HEK293 (cell line): ENCODE data around the gene NCR3LG1.

ENCODE experiments used
- CTCF ChIA-PET: fragments of 350-600 bp; formaldehyde crosslinking; extraction: SDS; loops from one replicate; lab custom pipeline; 2021; ENCODE audit warnings: antibody characterized with exemption; lab: Yijun Ruan, JAX
- POLR2A ChIA-PET: fragments of 300-600 bp; formaldehyde crosslinking; extraction: SDS; loops from one replicate; lab custom pipeline; 2020; ENCODE audit warnings: antibody characterized with exemption, inconsistent platforms; lab: Yijun Ruan, JAX
- H3K27ac ChIP-seq: fragments of 200-500 bp; sonication (Bioruptor generic); 2 replicates; pipeline ENCODE4 v1.5.1; 2014; ENCODE audit warnings: low read depth, low read length, control low read depth, inconsistent platforms; ENCODE audit errors: extremely low read depth
- H3K36me3 ChIP-seq, 2 experiments: fragments of 200-500 bp in 1 of 2; sonication (Bioruptor generic) in 1 of 2; 1 replicate in 1 of 2; 2 replicates in 1 of 2; pipeline ENCODE4 v1.5.1; 2014 to 2017; ENCODE audit warnings: inconsistent platforms in 2 of 2, low read length in 2 of 2; ENCODE audit not compliant: control insufficient read depth in 2 of 2, insufficient read depth in 1 of 2
- H3K4me1 ChIP-seq: fragments of 200-500 bp; sonication (Bioruptor generic); 2 replicates; pipeline ENCODE4 v1.5.1; 2014; ENCODE audit warnings: mild to moderate bottlenecking, low read length, inconsistent platforms; ENCODE audit not compliant: control insufficient read depth, insufficient read depth
- H3K4me3 ChIP-seq: 2 replicates; pipeline ENCODE4 v1.5.1; 2011; ENCODE audit warnings: low read depth, mild to moderate bottlenecking, control low read depth, low read length, moderate library complexity
- H3K9me3 ChIP-seq: fragments of 200-500 bp; sonication (Bioruptor generic); 2 replicates; pipeline ENCODE4 v1.5.1; 2014; ENCODE audit warnings: low read depth, low read length, inconsistent platforms; ENCODE audit not compliant: control insufficient read depth, insufficient read depth
- IKZF3 ChIP-seq: fragments of 450-650 bp; IDR thresholded peaks from 2 replicates; pipeline ENCODE4 v1.5.0; 2018; ENCODE audit warnings: missing biosample characterization, mild to moderate bottlenecking, missing genetic modification characterization, moderate library complexity
- KLF7 ChIP-seq: fragments of 450-650 bp; formaldehyde crosslinking; IDR thresholded peaks from 2 replicates; pipeline ENCODE4 v1.5.1; 2016; ENCODE audit warnings: missing biosample characterization, missing genetic modification characterization, borderline replicate concordance
- OVOL3 ChIP-seq: fragments of 450-650 bp; formaldehyde crosslinking; IDR thresholded peaks from 2 replicates; pipeline ENCODE4 v1.5.1; 2016; ENCODE audit warnings: missing biosample characterization, missing genetic modification characterization
- ZNF114 ChIP-seq: fragments of 450-650 bp; formaldehyde crosslinking; IDR thresholded peaks from 2 replicates; pipeline ENCODE4 v1.5.0; 2017; ENCODE audit warnings: missing biosample characterization, missing genetic modification characterization
- ZNF169 ChIP-seq: fragments of 450-650 bp; formaldehyde crosslinking; IDR thresholded peaks from 2 replicates; pipeline ENCODE4 v1.5.1; 2016; ENCODE audit warnings: missing biosample characterization, missing genetic modification characterization
- ZNF2 ChIP-seq: fragments of 450-650 bp; formaldehyde crosslinking; IDR thresholded peaks from 2 replicates; pipeline ENCODE4 v1.5.1; 2016; ENCODE audit warnings: missing biosample characterization, missing genetic modification characterization
- ZNF266 ChIP-seq: fragments of 450-650 bp; formaldehyde crosslinking; IDR thresholded peaks from 2 replicates; pipeline ENCODE4 v1.5.1; 2016; ENCODE audit warnings: missing biosample characterization, missing genetic modification characterization, low read depth
- ZNF292 ChIP-seq: fragments of 450-650 bp; formaldehyde crosslinking; IDR thresholded peaks from 2 replicates; pipeline ENCODE4 v1.5.1; 2016; ENCODE audit warnings: low read depth, missing biosample characterization, missing genetic modification characterization, borderline replicate concordance
- ZNF341 ChIP-seq: fragments of 450-650 bp; formaldehyde crosslinking; IDR thresholded peaks from 2 replicates; pipeline ENCODE4; 2016; ENCODE audit warnings: low read depth, missing biosample characterization, missing genetic modification characterization
- ZNF37A ChIP-seq: fragments of 450-650 bp; IDR thresholded peaks from 2 replicates; pipeline ENCODE4 v1.5.1; 2018; ENCODE audit warnings: missing biosample characterization, missing genetic modification characterization
- ZNF391 ChIP-seq: fragments of 450-650 bp; formaldehyde crosslinking; IDR thresholded peaks from 2 replicates; pipeline ENCODE4 v1.5.1; 2016; ENCODE audit warnings: low read depth, missing biosample characterization, missing genetic modification characterization, borderline replicate concordance
- ZNF423 ChIP-seq: fragments of 450-650 bp; formaldehyde crosslinking; IDR thresholded peaks from 2 replicates; pipeline ENCODE4 v1.5.1; 2016; ENCODE audit warnings: missing biosample characterization, missing genetic modification characterization
- ZNF514 ChIP-seq: fragments of 450-650 bp; formaldehyde crosslinking; IDR thresholded peaks from 2 replicates; pipeline ENCODE4 v1.5.1; 2016; ENCODE audit warnings: missing biosample characterization, missing genetic modification characterization
- ZNF629 ChIP-seq: fragments of 450-650 bp; formaldehyde crosslinking; IDR thresholded peaks from 2 replicates; pipeline ENCODE4 v1.5.1; 2017; ENCODE audit warnings: missing biosample characterization, missing genetic modification characterization
- ZNF654 ChIP-seq: fragments of 450-650 bp; formaldehyde crosslinking; IDR thresholded peaks from 2 replicates; pipeline ENCODE4 v1.5.1; 2016; ENCODE audit warnings: low read depth, missing biosample characterization, missing genetic modification characterization
- TF ChIP-seq, protein P1 (sequence below): fragments of 450-650 bp; formaldehyde crosslinking; IDR thresholded peaks from 2 replicates; pipeline ENCODE4 v1.5.1; 2016; ENCODE audit warnings: missing biosample characterization, missing genetic modification characterization
- TF ChIP-seq, protein P2 (sequence below): fragments of 450-650 bp; formaldehyde crosslinking; IDR thresholded peaks from 2 replicates; pipeline ENCODE4 v1.5.1; 2016; ENCODE audit warnings: missing biosample characterization, missing genetic modification characterization
- TF ChIP-seq, protein P3 (sequence below): fragments of 450-650 bp; formaldehyde crosslinking; conservative IDR thresholded peaks from 2 replicates; pipeline ENCODE4 v1.5.1; 2016; ENCODE audit warnings: low read depth, missing biosample characterization, missing genetic modification characterization
- TF ChIP-seq, protein P4 (sequence below): fragments of 450-650 bp; formaldehyde crosslinking; IDR thresholded peaks from 2 replicates; pipeline ENCODE4 v1.5.1; 2017; ENCODE audit warnings: missing biosample characterization, mild to moderate bottlenecking, missing genetic modification characterization, moderate library complexity
- TF ChIP-seq, protein P5 (sequence below): fragments of 450-650 bp; formaldehyde crosslinking; IDR thresholded peaks from 2 replicates; pipeline ENCODE4 v1.5.1; 2016; ENCODE audit warnings: missing biosample characterization, missing genetic modification characterization

NCR3LG1 gene

DNA sequence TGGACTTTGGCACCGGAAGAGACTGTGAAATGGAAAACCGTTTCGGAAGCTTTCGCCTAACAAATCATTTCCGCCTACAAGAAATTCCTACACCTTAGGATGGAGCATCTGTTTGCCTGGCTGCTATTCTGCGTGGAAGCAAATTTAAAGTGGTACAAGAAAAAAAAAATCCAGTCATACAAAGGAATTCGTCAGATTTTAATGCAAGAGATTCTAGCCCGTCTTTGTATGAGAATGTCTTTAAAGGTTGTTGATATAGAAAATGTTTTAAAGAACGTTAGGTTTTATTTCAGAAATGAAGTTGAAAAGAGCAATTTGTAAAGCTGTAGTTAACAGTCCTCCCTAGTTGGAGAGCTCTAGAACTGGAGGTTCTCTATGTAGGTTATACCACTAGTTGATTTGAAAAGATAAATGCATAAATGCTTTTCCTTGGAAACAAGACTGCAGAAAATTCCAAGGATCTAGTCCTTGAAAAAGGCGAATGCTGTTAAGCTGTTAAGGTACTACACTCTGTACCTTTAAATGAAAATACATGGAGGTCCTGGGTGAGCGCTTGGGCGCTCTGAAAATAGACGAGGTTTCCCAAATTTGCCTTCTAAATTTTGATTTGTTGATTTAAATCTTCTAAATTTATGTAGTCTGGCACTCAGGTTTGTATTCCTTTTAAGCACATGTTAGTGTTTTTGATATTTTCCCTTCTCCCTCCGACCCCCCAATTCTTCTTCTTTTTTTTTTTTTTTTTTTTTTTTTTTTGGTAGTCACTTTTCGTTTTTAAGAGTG is 2.4 kb downstream of the NCR3LG1 start:
- peak overlapping the region; percentile 48 for H3K27ac ChIP-seq

DNA sequence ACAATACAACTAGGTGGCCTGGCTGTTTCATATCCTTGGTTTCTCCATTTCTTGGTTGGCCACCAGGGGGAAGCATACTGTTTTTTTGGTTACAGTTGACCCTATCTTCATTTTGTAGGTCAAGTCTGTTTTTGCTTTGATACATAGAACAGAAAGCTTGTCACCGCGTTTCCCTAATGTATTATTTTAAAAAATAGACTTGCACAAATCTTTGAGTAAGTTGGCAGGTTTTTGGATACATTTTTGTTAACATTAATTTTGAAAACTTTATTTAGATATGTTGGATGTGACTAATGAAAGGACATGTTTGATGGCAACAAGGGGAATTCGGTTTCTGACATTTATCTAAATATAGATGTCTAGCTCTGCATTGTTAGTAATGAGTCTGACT is 3.0 kb downstream of the NCR3LG1 start:
- CTCF ChIA-PET = interaction anchor here (0.6 to 3.4 kb wide), 26 partner anchors 10 to 351 kb away, joined by 3 to 35 read pairs (median 4); no protein-coding TSS in a partner anchor
- POLR2A ChIA-PET = interaction anchor here (1.0 to 1.4 kb wide), 2 partner anchors 10 to 34 kb away, joined by 3 to 4 read pairs; partner anchors contain the start of gene KCNJ11
- Histone ChIP-seq H3K4me1 (no peaks in the 10 kb centered on the region), H3K36me3 (peaks cover 0 to 17% of the 10 kb centered on the region in 2 experiments; a peak in 2 of 3 replicates), H3K4me3 (no peak overlapping the region), H3K27ac (no peak overlapping the region), H3K9me3 (no peaks in the 10 kb centered on the region)
- TF ChIP-seq ZNF292 (no peak), OVOL3 (no peak), ZNF654 (peak; percentile 30), ZNF629 (tag by site-specific recombination) (0 out of 2 replicates have a peak, but pooled peaks have one; percentile 9), ZNF266 (tag by site-specific recombination) (no peak), ZNF2 (tag by site-specific recombination) (peak; percentile 77; the same call in 1 of the 2 replicates)
- TF ChIP-seq, protein P1, sequence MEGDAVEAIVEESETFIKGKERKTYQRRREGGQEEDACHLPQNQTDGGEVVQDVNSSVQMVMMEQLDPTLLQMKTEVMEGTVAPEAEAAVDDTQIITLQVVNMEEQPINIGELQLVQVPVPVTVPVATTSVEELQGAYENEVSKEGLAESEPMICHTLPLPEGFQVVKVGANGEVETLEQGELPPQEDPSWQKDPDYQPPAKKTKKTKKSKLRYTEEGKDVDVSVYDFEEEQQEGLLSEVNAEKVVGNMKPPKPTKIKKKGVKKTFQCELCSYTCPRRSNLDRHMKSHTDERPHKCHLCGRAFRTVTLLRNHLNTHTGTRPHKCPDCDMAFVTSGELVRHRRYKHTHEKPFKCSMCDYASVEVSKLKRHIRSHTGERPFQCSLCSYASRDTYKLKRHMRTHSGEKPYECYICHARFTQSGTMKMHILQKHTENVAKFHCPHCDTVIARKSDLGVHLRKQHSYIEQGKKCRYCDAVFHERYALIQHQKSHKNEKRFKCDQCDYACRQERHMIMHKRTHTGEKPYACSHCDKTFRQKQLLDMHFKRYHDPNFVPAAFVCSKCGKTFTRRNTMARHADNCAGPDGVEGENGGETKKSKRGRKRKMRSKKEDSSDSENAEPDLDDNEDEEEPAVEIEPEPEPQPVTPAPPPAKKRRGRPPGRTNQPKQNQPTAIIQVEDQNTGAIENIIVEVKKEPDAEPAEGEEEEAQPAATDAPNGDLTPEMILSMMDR (tag by site-specific recombination) = peak; percentile 29; the same call in 1 of the 2 replicates
- TF ChIP-seq, protein P2, sequence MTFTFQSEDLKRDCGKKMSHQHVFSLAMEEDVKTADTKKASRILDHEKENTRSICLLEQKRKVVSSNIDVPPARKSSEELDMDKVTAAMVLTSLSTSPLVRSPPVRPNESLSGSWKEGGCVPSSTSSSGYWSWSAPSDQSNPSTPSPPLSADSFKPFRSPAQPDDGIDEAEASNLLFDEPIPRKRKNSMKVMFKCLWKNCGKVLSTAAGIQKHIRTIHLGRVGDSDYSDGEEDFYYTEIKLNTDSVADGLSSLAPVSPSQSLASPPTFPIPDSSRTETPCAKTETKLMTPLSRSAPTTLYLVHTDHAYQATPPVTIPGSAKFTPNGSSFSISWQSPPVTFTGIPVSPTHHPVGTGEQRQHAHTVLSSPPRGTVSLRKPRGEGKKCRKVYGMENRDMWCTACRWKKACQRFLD (tag by site-specific recombination) = no peak

More for the DNA sequence above, 2.4 kb downstream of the NCR3LG1 start:
- Histone ChIP-seq H3K36me3 (peaks cover 0 to 14% of the 10 kb centered on the region in 2 experiments; a peak in 1 of 3 replicates), H3K9me3 (no peaks in the 10 kb centered on the region), H3K4me1 (no peaks in the 10 kb centered on the region), H3K4me3 (peak overlapping the region; percentile 59)
- ChIA-PET CTCF (interaction anchor here (0.6 to 3.4 kb wide), 32 partner anchors 8 to 793 kb away, joined by 3 to 35 read pairs (median 4); no protein-coding TSS in a partner anchor), POLR2A (interaction anchor here (0.6 to 1.6 kb wide), 8 partner anchors 9 to 146 kb away, joined by 3 to 12 read pairs (median 4); partner anchors contain the start of genes KCNJ11, NUCB2 and PIK3C2A)
- no peak for TF ChIP-seq ZNF169 (tag by site-specific recombination)
- TF ChIP-seq, protein P3, sequence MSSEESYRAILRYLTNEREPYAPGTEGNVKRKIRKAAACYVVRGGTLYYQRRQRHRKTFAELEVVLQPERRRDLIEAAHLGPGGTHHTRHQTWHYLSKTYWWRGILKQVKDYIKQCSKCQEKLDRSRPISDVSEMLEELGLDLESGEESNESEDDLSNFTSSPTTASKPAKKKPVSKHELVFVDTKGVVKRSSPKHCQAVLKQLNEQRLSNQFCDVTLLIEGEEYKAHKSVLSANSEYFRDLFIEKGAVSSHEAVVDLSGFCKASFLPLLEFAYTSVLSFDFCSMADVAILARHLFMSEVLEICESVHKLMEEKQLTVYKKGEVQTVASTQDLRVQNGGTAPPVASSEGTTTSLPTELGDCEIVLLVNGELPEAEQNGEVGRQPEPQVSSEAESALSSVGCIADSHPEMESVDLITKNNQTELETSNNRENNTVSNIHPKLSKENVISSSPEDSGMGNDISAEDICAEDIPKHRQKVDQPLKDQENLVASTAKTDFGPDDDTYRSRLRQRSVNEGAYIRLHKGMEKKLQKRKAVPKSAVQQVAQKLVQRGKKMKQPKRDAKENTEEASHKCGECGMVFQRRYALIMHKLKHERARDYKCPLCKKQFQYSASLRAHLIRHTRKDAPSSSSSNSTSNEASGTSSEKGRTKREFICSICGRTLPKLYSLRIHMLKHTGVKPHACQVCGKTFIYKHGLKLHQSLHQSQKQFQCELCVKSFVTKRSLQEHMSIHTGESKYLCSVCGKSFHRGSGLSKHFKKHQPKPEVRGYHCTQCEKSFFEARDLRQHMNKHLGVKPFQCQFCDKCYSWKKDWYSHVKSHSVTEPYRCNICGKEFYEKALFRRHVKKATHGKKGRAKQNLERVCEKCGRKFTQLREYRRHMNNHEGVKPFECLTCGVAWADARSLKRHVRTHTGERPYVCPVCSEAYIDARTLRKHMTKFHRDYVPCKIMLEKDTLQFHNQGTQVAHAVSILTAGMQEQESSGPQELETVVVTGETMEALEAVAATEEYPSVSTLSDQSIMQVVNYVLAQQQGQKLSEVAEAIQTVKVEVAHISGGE = peak; percentile 38
- TF ChIP-seq IKZF3 (tag by site-specific recombination) = 0 out of 2 replicates have a peak, but pooled peaks have one; percentile 2
- TF ChIP-seq ZNF341 (tag by site-specific recombination) = 0 out of 2 replicates have a peak, but pooled peaks have one; percentile 3

DNA sequence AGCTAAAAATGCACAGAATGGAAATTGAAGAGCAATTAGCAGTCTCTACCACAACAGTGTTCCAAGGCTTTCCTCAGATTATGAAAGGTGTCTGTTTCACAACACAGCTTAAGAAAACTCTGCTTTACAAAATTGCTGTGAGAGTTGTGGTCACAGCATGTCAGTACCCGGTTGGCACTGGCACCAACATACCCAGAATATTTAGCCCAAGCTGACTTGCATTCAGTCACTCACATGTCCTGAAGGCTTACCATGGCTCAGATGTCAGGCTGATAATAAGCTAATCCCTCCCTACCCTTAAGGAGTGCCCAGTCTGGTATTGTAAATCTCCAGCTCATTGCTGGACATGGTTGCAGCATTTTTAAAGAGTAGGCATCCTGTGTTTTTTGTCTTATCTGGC is 14.9 kb downstream of the NCR3LG1 start:
- POLR2A ChIA-PET = no interaction called here
- no peak overlapping the region for H3K4me3 ChIP-seq
- no peak for TF ChIP-seq ZNF391
- TF ChIP-seq KLF7 (tag by site-specific recombination) = no peak
- TF ChIP-seq ZNF514 (tag by site-specific recombination) = no peak
- TF ChIP-seq ZNF423 (tag by site-specific recombination) = no peak
- TF ChIP-seq ZNF37A (tag by site-specific recombination) = no peak
- TF ChIP-seq ZNF114 (tag by site-specific recombination) = no peak
- TF ChIP-seq, protein P4, sequence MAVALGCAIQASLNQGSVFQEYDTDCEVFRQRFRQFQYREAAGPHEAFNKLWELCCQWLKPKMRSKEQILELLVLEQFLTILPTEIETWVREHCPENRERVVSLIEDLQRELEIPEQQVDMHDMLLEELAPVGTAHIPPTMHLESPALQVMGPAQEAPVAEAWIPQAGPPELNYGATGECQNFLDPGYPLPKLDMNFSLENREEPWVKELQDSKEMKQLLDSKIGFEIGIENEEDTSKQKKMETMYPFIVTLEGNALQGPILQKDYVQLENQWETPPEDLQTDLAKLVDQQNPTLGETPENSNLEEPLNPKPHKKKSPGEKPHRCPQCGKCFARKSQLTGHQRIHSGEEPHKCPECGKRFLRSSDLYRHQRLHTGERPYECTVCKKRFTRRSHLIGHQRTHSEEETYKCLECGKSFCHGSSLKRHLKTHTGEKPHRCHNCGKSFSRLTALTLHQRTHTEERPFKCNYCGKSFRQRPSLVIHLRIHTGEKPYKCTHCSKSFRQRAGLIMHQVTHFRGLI (tag by site-specific recombination) = no peak
- no peak for TF ChIP-seq ZNF292
- TF ChIP-seq, protein P5, sequence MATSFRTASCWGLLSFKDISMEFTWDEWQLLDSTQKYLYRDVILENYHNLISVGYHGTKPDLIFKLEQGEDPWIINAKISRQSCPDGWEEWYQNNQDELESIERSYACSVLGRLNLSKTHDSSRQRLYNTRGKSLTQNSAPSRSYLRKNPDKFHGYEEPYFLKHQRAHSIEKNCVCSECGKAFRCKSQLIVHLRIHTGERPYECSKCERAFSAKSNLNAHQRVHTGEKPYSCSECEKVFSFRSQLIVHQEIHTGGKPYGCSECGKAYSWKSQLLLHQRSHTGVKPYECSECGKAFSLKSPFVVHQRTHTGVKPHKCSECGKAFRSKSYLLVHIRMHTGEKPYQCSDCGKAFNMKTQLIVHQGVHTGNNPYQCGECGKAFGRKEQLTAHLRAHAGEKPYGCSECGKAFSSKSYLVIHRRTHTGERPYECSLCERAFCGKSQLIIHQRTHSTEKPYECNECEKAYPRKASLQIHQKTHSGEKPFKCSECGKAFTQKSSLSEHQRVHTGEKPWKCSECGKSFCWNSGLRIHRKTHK (tag by site-specific recombination) = no peak

More for the DNA sequence above, 14.9 kb downstream of the NCR3LG1 start:
- Histone ChIP-seq H3K9me3 (no peaks in the 10 kb centered on the region), H3K4me1 (no peaks in the 10 kb centered on the region), H3K27ac (no peak overlapping the region), H3K36me3 (peaks cover 0 to 63% of the 10 kb centered on the region in 2 experiments; a peak in 2 of 3 replicates)
- CTCF ChIA-PET = interaction anchor here (1.0 to 5.4 kb wide), 5 partner anchors 10 to 162 kb away, joined by 4 to 41 read pairs (median 17); no protein-coding TSS in a partner anchor
